SK-N-SH treated with all-trans-retinoic acid at 6 μM for 48 hours (cell line): ENCODE measurements around the gene TRIM71.

Source experiments
- CREB5 ChIP-seq: fragments of 250-450 bp; sonication (Bioruptor Pico); IDR thresholded peaks from 2 replicates; pipeline ENCODE4 v1.5.1; 2020; ENCODE audit warnings: low read depth, mild to moderate bottlenecking, moderate library complexity
- OSR1 ChIP-seq: fragments of 250-450 bp; sonication (Bioruptor Pico); IDR thresholded peaks from 2 replicates; pipeline ENCODE4 v1.8.0; 2022; ENCODE audit warnings: moderate library complexity, mild to moderate bottlenecking, inconsistent platforms
- PPARA ChIP-seq: fragments of 250-450 bp; sonication (Bioruptor Pico); IDR thresholded peaks from 2 replicates; pipeline ENCODE4 v1.5.0; 2020; ENCODE audit warnings: mild to moderate bottlenecking, borderline replicate concordance

GRCh38 chr3:32883817-32884216 lies 66.0 kb downstream of the TRIM71 start:
- TF ChIP-seq PPARA (CRISPR knock-in tag) (no peak), OSR1 (CRISPR knock-in tag) (no peak), CREB5 (no peak)
